ENCODE measurements around the gene WNK1.

- TF ChIP-seq CTCF (conservative IDR thresholded peaks at IDR 0.05; ENCODE audit: low read length) (no peak), EZH2phosphoT487 (IDR thresholded peaks at IDR 0.05; ENCODE audit: borderline replicate concordance, low read depth, low read length) (no peak)
Observed at GRCh38 chr12:846421-846820, 94.0 kb downstream of the WNK1 start.
